WTC11 (cell line): ENCODE results near the gene NTNG2. TPM values are rescaled to one million over a fixed set of nuclear protein-coding genes. Genes with fewer than 3 reads are reported as not detected.
"Not testable (repeated sequence)": the region's sequence is repeated elsewhere in the genome, so short reads cannot be mapped to it uniquely, and the experiment has no call there.

Experiments used
- ATAC-seq: fragments of 200-7000 bp; cut with Tn5 transposase; 2 replicates; pipeline ENCODE4 v1.10.0; 2021; ENCODE audit warnings: mild to moderate bottlenecking, moderate library complexity
- CTCF ChIA-PET: fragments of 300-600 bp; sonication (Branson Sonifier 250); formaldehyde crosslinking; loops from one replicate; lab custom pipeline; 2021; ENCODE audit warnings: antibody characterized with exemption; lab: Charles Lee
- POLR2A ChIA-PET: fragments of 350-600 bp; sonication (Branson Sonifier 250); formaldehyde crosslinking; loops from one replicate; lab custom pipeline; 2021; ENCODE audit warnings: antibody characterized with exemption; lab: Charles Lee
- DNase-seq: peaks from one replicate; pipeline ENCODE4 v3.0.0; 2021; ENCODE audit warnings: low spot score
- H3K27ac Mint-ChIP-seq: 2 replicates; pipeline ENCODE4 v1.8.0; 2021; ENCODE audit warnings: mixed read lengths
- H3K27me3 Mint-ChIP-seq: 2 replicates; pipeline ENCODE4 v1.8.0; 2021; ENCODE audit warnings: low read depth, mild to moderate bottlenecking, moderate library complexity, mixed read lengths
- H3K36me3 Mint-ChIP-seq: 2 replicates; pipeline ENCODE4 v1.8.0; 2021; ENCODE audit warnings: mixed read lengths
- H3K4me1 Mint-ChIP-seq: 2 replicates; pipeline ENCODE4 v1.8.0; 2022; ENCODE audit warnings: mixed read lengths
- H3K4me3 Mint-ChIP-seq: 2 replicates; pipeline ENCODE4 v1.8.0; 2021; ENCODE audit warnings: mild to moderate bottlenecking, moderate library complexity, mixed read lengths
- H3K9me3 Mint-ChIP-seq: 2 replicates; pipeline ENCODE4 v1.8.0; 2021; ENCODE audit warnings: mixed read lengths
- FOXJ3 ChIP-seq: sonication (generic); formaldehyde crosslinking; IDR thresholded peaks from 2 replicates; pipeline ENCODE4 v1.9.0; 2021; ENCODE audit warnings: missing genetic modification reagents, mild to moderate bottlenecking, borderline replicate concordance
- NFATC4 ChIP-seq: fragments of 250-450 bp; sonication (Bioruptor Pico); IDR thresholded peaks from 2 replicates; pipeline ENCODE4 v1.9.0; 2021; ENCODE audit warnings: mild to moderate bottlenecking
- NFE2L1 ChIP-seq: sonication (generic); formaldehyde crosslinking; IDR thresholded peaks from 2 replicates; pipeline ENCODE4 v1.8.1; 2023; ENCODE audit warnings: missing genetic modification reagents
- RORB ChIP-seq: fragments of 250-450 bp; sonication (Bioruptor Pico); IDR thresholded peaks from 2 replicates; pipeline ENCODE4 v1.9.0; 2021; ENCODE audit warnings: mild to moderate bottlenecking
- SOX15 ChIP-seq: fragments of 250-450 bp; sonication (Bioruptor Pico); IDR thresholded peaks from 2 replicates; pipeline ENCODE4 v1.9.0; 2021; ENCODE audit warnings: mild to moderate bottlenecking
- TP53 ChIP-seq: sonication (generic); formaldehyde crosslinking; IDR thresholded peaks from 2 replicates; pipeline ENCODE4 v1.8.1; 2023; ENCODE audit warnings: mild to moderate bottlenecking, missing genetic modification reagents
- total RNA-seq: library from RNA; stranded (reverse); gene quantifications from 3 replicates; pipeline ENCODE4 v1.2.3, GENCODE V29; 2021
- TF ChIP-seq, protein P1 (sequence below): sonication (generic); formaldehyde crosslinking; IDR thresholded peaks from 2 replicates; pipeline ENCODE4 v1.8.1; 2023; ENCODE audit warnings: mild to moderate bottlenecking, moderate library complexity, missing genetic modification reagents
- TF ChIP-seq, protein P2 (sequence below): sonication (generic); formaldehyde crosslinking; IDR thresholded peaks from 2 replicates; pipeline ENCODE4 v1.8.1; 2022; ENCODE audit warnings: low read depth, missing genetic modification reagents, borderline replicate concordance
- TF ChIP-seq, protein P3 (sequence below): sonication (generic); formaldehyde crosslinking; conservative IDR thresholded peaks from 2 replicates; pipeline ENCODE4 v1.8.1; 2023; ENCODE audit warnings: mild to moderate bottlenecking, low read depth, missing genetic modification reagents, moderate library complexity
- TF ChIP-seq, protein P4 (sequence below): fragments of 250-450 bp; sonication (Bioruptor Pico); IDR thresholded peaks from 2 replicates; pipeline ENCODE4 v1.9.0; 2021; ENCODE audit warnings: mild to moderate bottlenecking
- TF ChIP-seq, protein P5 (sequence below): fragments of 200-600 bp; IDR thresholded peaks from 2 replicates; pipeline ENCODE4 v1.8.0; 2022; ENCODE audit warnings: antibody characterized with exemption

NTNG2 gene
- total RNA-seq, 1 experiment from 2014 or later: 3.1 TPM

DNA sequence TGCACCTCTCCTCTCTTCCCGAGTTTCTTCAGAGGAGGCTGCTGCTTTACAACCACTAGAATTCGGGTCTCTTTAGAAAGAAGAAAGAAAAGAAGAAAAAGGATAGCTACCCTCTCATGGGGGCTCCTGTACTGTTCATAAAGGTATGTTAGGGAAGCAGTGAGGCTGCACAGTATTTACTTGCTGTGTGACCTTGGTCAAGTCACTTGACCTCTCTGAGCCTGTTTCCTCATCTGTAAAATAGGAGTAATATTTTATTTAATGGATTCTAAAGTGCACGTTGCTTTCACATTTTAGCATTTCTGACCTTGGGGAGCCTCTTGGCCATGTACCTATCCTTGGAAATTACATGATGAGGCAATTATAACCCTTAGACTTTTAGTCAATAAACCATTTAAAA lies 104.2 kb downstream of the NTNG2 start:
- Mint-ChIP-seq H3K4me1 (no peaks in the 10 kb centered on the region), H3K36me3 (peaks cover 40% of the 10 kb centered on the region), H3K27me3 (no peaks in the 10 kb centered on the region), H3K9me3 (no peaks in the 10 kb centered on the region), H3K27ac (no peak overlapping the region), H3K4me3 (no peak overlapping the region)
- ChIA-PET CTCF (no interaction called here), POLR2A (no interaction called here)
- ATAC-seq (no peak), DNase-seq (no peak)
- no peak for TF ChIP-seq NFE2L1 (CRISPR knock-in tag)

DNA sequence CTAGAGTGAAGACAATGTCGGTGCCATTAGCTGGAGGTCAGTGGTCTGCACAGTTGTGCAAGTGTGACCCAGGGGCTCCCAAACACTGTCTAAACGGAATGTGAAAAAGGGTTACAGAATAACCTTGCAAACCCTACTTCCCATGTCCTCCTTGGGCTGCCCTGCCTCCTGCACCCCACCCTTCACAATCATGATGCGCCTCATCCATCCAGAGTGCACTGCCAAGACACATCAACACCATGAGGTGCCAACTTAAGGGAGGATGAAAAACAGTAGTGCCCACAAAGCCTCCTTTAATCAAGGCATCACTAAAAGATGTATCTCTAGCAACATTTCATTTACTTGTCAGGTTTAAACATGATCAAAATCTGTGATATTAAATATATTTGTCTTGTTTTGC lies 105.8 kb downstream of the NTNG2 start:
- TF ChIP-seq, protein P1, sequence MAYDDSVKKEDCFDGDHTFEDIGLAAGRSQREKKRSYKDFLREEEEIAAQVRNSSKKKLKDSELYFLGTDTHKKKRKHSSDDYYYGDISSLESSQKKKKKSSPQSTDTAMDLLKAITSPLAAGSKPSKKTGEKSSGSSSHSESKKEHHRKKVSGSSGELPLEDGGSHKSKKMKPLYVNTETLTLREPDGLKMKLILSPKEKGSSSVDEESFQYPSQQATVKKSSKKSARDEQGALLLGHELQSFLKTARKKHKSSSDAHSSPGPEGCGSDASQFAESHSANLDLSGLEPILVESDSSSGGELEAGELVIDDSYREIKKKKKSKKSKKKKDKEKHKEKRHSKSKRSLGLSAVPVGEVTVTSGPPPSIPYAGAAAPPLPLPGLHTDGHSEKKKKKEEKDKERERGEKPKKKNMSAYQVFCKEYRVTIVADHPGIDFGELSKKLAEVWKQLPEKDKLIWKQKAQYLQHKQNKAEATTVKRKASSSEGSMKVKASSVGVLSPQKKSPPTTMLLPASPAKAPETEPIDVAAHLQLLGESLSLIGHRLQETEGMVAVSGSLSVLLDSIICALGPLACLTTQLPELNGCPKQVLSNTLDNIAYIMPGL (CRISPR knock-in tag): no peak
- TF ChIP-seq FOXJ3 (CRISPR knock-in tag) (no peak), RORB (CRISPR knock-in tag) (no peak), NFATC4 (no peak), TP53 (no peak)
- TF ChIP-seq, protein P2, sequence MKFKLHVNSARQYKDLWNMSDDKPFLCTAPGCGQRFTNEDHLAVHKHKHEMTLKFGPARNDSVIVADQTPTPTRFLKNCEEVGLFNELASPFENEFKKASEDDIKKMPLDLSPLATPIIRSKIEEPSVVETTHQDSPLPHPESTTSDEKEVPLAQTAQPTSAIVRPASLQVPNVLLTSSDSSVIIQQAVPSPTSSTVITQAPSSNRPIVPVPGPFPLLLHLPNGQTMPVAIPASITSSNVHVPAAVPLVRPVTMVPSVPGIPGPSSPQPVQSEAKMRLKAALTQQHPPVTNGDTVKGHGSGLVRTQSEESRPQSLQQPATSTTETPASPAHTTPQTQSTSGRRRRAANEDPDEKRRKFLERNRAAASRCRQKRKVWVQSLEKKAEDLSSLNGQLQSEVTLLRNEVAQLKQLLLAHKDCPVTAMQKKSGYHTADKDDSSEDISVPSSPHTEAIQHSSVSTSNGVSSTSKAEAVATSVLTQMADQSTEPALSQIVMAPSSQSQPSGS (CRISPR knock-in tag): no peak
- TF ChIP-seq, protein P3, sequence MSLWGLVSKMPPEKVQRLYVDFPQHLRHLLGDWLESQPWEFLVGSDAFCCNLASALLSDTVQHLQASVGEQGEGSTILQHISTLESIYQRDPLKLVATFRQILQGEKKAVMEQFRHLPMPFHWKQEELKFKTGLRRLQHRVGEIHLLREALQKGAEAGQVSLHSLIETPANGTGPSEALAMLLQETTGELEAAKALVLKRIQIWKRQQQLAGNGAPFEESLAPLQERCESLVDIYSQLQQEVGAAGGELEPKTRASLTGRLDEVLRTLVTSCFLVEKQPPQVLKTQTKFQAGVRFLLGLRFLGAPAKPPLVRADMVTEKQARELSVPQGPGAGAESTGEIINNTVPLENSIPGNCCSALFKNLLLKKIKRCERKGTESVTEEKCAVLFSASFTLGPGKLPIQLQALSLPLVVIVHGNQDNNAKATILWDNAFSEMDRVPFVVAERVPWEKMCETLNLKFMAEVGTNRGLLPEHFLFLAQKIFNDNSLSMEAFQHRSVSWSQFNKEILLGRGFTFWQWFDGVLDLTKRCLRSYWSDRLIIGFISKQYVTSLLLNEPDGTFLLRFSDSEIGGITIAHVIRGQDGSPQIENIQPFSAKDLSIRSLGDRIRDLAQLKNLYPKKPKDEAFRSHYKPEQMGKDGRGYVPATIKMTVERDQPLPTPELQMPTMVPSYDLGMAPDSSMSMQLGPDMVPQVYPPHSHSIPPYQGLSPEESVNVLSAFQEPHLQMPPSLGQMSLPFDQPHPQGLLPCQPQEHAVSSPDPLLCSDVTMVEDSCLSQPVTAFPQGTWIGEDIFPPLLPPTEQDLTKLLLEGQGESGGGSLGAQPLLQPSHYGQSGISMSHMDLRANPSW: no peak
- TF ChIP-seq, protein P4, sequence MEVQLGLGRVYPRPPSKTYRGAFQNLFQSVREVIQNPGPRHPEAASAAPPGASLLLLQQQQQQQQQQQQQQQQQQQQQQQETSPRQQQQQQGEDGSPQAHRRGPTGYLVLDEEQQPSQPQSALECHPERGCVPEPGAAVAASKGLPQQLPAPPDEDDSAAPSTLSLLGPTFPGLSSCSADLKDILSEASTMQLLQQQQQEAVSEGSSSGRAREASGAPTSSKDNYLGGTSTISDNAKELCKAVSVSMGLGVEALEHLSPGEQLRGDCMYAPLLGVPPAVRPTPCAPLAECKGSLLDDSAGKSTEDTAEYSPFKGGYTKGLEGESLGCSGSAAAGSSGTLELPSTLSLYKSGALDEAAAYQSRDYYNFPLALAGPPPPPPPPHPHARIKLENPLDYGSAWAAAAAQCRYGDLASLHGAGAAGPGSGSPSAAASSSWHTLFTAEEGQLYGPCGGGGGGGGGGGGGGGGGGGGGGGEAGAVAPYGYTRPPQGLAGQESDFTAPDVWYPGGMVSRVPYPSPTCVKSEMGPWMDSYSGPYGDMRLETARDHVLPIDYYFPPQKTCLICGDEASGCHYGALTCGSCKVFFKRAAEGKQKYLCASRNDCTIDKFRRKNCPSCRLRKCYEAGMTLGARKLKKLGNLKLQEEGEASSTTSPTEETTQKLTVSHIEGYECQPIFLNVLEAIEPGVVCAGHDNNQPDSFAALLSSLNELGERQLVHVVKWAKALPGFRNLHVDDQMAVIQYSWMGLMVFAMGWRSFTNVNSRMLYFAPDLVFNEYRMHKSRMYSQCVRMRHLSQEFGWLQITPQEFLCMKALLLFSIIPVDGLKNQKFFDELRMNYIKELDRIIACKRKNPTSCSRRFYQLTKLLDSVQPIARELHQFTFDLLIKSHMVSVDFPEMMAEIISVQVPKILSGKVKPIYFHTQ (CRISPR knock-in tag): no peak
- ATAC-seq (no peak), DNase-seq (no peak)
- CTCF ChIA-PET: interaction anchor here (2.0 kb wide), 1 partner anchor 98 kb away, joined by 6 read pairs; no protein-coding TSS in a partner anchor
- Mint-ChIP-seq H3K27ac (no peak overlapping the region), H3K4me3 (no peak overlapping the region), H3K27me3 (no peaks in the 10 kb centered on the region), H3K36me3 (peaks cover 41% of the 10 kb centered on the region), H3K9me3 (no peaks in the 10 kb centered on the region), H3K4me1 (no peaks in the 10 kb centered on the region)
- POLR2A ChIA-PET: no interaction called here

DNA sequence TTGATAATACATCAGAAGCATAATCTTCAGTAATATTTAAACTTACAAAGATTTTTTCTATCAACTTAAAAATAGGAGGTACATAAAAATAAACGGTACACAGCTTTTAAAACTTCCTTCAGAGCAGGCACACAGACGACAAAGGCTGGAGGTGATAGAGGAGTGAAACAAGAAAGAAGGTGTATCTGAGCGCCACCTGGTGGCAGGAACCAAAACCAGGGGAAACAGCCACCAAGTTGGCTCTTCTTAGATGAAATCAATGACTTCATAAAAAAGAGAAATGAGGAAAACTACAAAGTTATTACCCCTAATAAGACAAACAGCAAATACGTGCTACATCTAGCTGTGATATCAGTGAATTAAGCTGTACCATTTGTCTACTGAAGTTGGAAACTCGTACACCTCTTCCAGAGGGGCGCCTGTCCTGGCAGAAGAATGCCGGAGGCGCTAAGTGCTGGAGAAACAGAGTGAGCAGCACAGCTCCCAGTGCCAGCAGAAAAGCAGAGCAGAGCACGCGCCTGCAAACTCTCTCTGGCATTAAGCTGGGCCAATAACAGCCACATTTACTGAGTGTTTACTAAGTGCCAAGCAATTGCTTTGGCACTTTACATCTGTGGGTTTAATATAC lies 107.0 kb downstream of the NTNG2 start:
- H3K27ac Mint-ChIP-seq: no peak overlapping the region
- no peaks in the 10 kb centered on the region for H3K9me3 Mint-ChIP-seq
- H3K36me3 Mint-ChIP-seq: peaks cover 49% of the 10 kb centered on the region
- H3K27me3 Mint-ChIP-seq: no peaks in the 10 kb centered on the region
- no peak for TF ChIP-seq SOX15
- TF ChIP-seq, protein P5, sequence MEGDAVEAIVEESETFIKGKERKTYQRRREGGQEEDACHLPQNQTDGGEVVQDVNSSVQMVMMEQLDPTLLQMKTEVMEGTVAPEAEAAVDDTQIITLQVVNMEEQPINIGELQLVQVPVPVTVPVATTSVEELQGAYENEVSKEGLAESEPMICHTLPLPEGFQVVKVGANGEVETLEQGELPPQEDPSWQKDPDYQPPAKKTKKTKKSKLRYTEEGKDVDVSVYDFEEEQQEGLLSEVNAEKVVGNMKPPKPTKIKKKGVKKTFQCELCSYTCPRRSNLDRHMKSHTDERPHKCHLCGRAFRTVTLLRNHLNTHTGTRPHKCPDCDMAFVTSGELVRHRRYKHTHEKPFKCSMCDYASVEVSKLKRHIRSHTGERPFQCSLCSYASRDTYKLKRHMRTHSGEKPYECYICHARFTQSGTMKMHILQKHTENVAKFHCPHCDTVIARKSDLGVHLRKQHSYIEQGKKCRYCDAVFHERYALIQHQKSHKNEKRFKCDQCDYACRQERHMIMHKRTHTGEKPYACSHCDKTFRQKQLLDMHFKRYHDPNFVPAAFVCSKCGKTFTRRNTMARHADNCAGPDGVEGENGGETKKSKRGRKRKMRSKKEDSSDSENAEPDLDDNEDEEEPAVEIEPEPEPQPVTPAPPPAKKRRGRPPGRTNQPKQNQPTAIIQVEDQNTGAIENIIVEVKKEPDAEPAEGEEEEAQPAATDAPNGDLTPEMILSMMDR: peak; percentile 87
- H3K4me3 Mint-ChIP-seq: no peak overlapping the region
- peak; percentile 80 for DNase-seq
- ATAC-seq: peak; percentile 87
- POLR2A ChIA-PET: no interaction called here
- H3K4me1 Mint-ChIP-seq: no peaks in the 10 kb centered on the region
- CTCF ChIA-PET: interaction anchor here (0.5 to 2.2 kb wide), 22 partner anchors 10 to 395 kb away, joined by 3 to 37 read pairs (median 4); partner anchors contain the start of gene SETX

DNA sequence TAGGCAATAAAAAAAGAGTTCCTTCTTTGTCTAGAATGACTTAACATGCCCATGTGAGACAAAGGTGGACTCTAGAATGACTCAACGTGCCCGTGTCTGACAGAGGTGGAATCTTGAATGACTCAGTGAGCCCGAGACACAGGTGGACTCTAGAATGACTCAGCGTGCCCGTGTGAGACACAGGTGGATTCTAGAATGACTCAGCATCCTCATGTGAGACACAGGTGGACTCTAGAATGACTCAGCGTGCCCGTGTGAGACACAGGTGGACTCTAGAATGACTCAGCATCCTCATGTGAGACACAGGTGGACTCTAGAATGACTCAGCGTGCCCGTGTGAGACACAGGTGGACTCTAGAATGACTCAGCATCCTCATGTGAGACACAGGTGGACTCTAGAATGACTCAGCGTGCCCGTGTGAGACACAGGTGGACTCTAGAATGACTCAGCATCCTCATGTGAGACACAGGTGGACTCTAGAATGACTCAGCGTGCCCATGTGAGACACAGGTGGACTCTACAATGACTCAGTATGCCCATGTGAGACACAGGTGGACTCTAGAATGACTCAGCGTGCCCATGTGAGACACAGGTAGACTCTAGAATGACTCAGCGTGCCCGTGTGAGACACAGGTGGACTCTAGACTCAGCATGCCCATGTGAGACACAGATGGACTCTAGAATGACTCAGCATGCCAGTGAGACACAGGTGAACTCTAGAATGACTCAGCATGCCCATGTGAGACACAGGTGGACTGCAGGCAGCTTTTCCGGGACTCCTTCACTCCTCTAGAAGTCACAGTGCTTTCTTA lies 108.1 kb downstream of the NTNG2 start:
- ATAC-seq, H3K4me1 Mint-ChIP-seq, H3K4me3 Mint-ChIP-seq, DNase-seq, H3K27me3 Mint-ChIP-seq, H3K9me3 Mint-ChIP-seq, POLR2A ChIA-PET: not testable (repeated sequence)
- peak overlapping the region; percentile 68 for H3K27ac Mint-ChIP-seq
- CTCF ChIA-PET: interaction anchor here (1.4 to 2.2 kb wide), 9 partner anchors 11 to 133 kb away, joined by 3 to 37 read pairs (median 6); partner anchors contain the start of gene SETX
- H3K36me3 Mint-ChIP-seq: peaks cover 49% of the 10 kb centered on the region
